Activated CD8-positive, alpha-beta memory T cell treated with anti-CD3 and anti-CD28 coated beads for 48 hours (primary cell): ENCODE results near the gene SNX32.
"Not testable (repeated sequence)": the region's sequence is repeated elsewhere in the genome, so short reads cannot be mapped to it uniquely, and the experiment has no call there.

Source experiments
- DNase-seq, 3 experiments: peaks; one replicate each; pipeline ENCODE4 v3.0.0-alpha.2; 2020; ENCODE audit warnings: low read depth in 2 of 3, low spot score in 2 of 3

Gene SNX32

GRCh38 chr11:65883058-65883761 is 49.4 kb downstream of the SNX32 start:
- DNase-seq = no peak

GRCh38 chr11:65883786-65884715 is 50.3 kb downstream of the SNX32 start:
- no peak for DNase-seq

DNA sequence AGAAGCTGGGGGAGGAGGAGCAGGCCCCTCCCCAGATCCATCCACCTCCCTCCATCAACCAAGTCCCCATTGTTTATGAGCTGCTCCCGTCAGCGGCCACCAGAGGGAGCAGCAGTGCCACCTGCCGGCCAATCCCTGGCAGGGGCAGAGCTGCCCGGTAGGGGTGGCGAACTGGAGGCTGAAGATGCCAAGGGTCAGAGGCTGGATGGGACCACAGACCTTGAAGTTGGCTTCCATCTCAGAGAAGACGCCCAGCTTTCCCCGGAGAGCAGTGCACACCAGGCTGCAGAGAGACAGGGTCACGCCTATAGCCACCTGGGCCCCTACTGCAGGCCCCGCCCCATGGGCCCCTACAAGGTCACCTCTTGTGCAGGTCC is 50.9 kb downstream of the SNX32 start:
- peak in 2 of 3 experiments; percentile 62 for DNase-seq

GRCh38 chr11:65885231-65885630 is 51.5 kb downstream of the SNX32 start:
- DNase-seq = no peak

GRCh38 chr11:65885808-65886536 is 52.2 kb downstream of the SNX32 start:
- no peak for DNase-seq

- DNase-seq = no peak
These were observed 53.3 kb downstream of the SNX32 start for GRCh38 chr11:65886826-65887722.

- no peak for DNase-seq
These were observed 54.0 kb downstream of the SNX32 start for GRCh38 chr11:65887723-65888162.

GRCh38 chr11:65888163-65888814 is 54.5 kb downstream of the SNX32 start, which contains the start of gene FIBP:
Gene FIBP, minus strand, starts transcription at chr11:65888471. Its CDS starts 53 bp downstream, at chr11:65888418.
- DNase-seq = peak; percentile 89 to 93 (median 93)

DNA sequence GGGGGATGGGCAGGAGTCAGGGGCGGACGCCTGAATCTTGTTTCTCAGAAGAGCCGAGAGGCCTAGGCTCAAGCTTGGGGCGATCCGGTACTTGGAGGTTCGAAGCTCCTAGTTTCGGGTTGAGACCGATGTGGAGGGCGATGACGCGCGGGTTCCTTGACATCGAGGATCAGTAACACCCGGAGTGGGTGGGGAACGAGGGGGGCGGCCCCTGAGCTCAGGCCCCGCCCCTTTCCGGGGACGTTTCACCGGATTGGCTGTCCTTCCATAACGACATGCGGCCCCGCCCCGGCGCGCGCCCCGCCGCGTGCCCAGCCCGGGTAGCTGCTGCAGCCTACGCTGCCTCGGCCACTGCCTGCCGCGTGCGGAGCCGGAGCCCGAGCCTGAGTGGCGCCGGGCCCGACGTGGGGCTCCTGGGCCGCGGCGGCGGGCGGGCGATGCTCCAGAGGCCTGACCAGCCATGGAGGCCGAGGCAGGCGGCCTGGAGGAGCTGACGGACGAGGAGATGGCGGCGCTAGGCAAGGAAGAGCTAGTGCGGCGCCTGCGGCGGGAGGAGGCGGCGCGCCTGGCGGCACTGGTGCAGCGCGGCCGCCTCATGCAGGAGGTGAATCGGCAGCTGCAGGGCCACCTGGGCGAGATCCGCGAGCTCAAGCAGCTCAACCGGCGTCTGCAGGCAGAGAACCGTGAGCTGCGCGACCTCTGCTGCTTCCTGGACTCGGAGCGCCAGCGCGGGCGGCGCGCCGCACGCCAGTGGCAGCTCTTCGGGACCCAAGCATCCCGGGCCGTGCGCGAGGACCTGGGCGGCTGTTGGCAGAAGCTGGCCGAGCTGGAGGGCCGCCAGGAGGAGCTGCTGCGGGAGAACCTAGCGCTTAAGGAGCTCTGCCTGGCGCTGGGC is 56.8 kb downstream of the SNX32 start, which contains the start of gene CCDC85B:
Gene CCDC85B, plus strand, starts transcription at position 350 of the 895 bp plus-strand sequence. Its CDS starts 111 bp downstream, at position 461.
- peak; percentile 95 to 99 (median 97) for DNase-seq

GRCh38 chr11:65891219-65892136 is 57.7 kb downstream of the SNX32 start:
- DNase-seq = no peak

GRCh38 chr11:65892137-65892540 is 58.4 kb downstream of the SNX32 start:
- not testable (repeated sequence) for DNase-seq

- no peak for DNase-seq
These were observed 59.0 kb downstream of the SNX32 start for GRCh38 chr11:65892661-65893317.

GRCh38 chr11:65894034-65894591 is 60.4 kb downstream of the SNX32 start:
- DNase-seq = no peak

- DNase-seq = no peak
These were observed 61.8 kb downstream of the SNX32 start for GRCh38 chr11:65895482-65895981.

- no peak for DNase-seq
These were observed 62.6 kb downstream of the SNX32 start for GRCh38 chr11:65896034-65896999.
